GM18907 (cell line): ENCODE results near the gene VAT1.

Experiments
- ATAC-seq: cut with Tn5 transposase; IDR thresholded peaks from one replicate; pipeline ENCODE4 v1.9.1; 2021; ENCODE audit warnings: mild to moderate bottlenecking, moderate library complexity; ENCODE audit not compliant: unreplicated experiment

The VAT1 gene

GRCh38 chr17:43027091-43028032 is 5.2 kb upstream of the VAT1 start:
- no peak for ATAC-seq

- ATAC-seq = no peak
Observed at GRCh38 chr17:43026595-43026994, 4.4 kb upstream of the VAT1 start.

GRCh38 chr17:43025766-43026537 is 3.8 kb upstream of the VAT1 start:
- no peak for ATAC-seq

- no peak for ATAC-seq
Observed at GRCh38 chr17:43025290-43025657, 3.1 kb upstream of the VAT1 start.

- peak; percentile 43 for ATAC-seq
Observed at GRCh38 chr17:43024407-43025289, 2.5 kb upstream of the VAT1 start, which contains the start of gene RND2. Gene RND2 (plus strand): TSS chr17:43025231. CDS start chr17:43025348, 117 bp downstream.

- no peak for ATAC-seq
Observed at GRCh38 chr17:43020789-43021740, 1.1 kb downstream of the VAT1 start.

- no peak for ATAC-seq
Observed at GRCh38 chr17:43020030-43020621, 2.1 kb downstream of the VAT1 start.

GRCh38 chr17:43019418-43019817 is 2.8 kb downstream of the VAT1 start:
- ATAC-seq = no peak

- no peak for ATAC-seq
Observed at GRCh38 chr17:43018932-43019331, 3.3 kb downstream of the VAT1 start.

GRCh38 chr17:43018008-43018853 is 4.0 kb downstream of the VAT1 start:
- no peak for ATAC-seq

- no peak for ATAC-seq
Observed at GRCh38 chr17:43016216-43016615, 6.0 kb downstream of the VAT1 start.

GRCh38 chr17:43015579-43015978 is 6.6 kb downstream of the VAT1 start:
- no peak for ATAC-seq

- no peak for ATAC-seq
Observed at GRCh38 chr17:43014649-43015542, 7.3 kb downstream of the VAT1 start.

- no peak for ATAC-seq
Observed at GRCh38 chr17:43014020-43014648, 8.1 kb downstream of the VAT1 start.

GRCh38 chr17:43013296-43013695 is 8.9 kb downstream of the VAT1 start:
- no peak for ATAC-seq

- ATAC-seq = no peak
Observed at GRCh38 chr17:43011728-43012472, 10.3 kb downstream of the VAT1 start.
